ENCODE data around the gene SELENOK. TPM values are rescaled to one million over a fixed set of nuclear protein-coding genes. Genes with fewer than 3 reads are reported as not detected.

SELENOK gene
- polyA plus RNA-seq, 1 donor from 2014 or later: 136 TPM

GRCh38 chr3:53845881-53846133 lies 45.9 kb downstream of the SELENOK start:
- Histone ChIP-seq H3K4me2 (ENCODE audit: low read length) (peak overlapping the region; percentile 51), H3K79me2 (replicated peaks; ENCODE audit: insufficient read depth, low read length) (no peaks in the 10 kb centered on the region), H3K9me2 (ENCODE audit: insufficient read depth, low read length) (no peaks in the 10 kb centered on the region), H3K36me3 (ENCODE audit: insufficient read depth, low read length) (no peaks in the 10 kb centered on the region), H3F3A (ENCODE audit: insufficient read depth, low read length, poor library complexity, severe bottlenecking) (no peaks in the 10 kb centered on the region), H3K9me3 (ENCODE audit: low read length) (no peaks in the 10 kb centered on the region), H3K27me3 (ENCODE audit: insufficient read depth, low read depth, low read length) (peaks cover 34% of the 10 kb centered on the region), H2AFZ (ENCODE audit: low read depth, low read length) (no peak overlapping the region), H3K9ac (ENCODE audit: low read length) (peak overlapping the region; percentile 50), H3K4me3 (ENCODE audit: low read length) (peak overlapping the region; percentile 70), H4K20me1 (ENCODE audit: insufficient read depth) (no peaks in the 10 kb centered on the region), H3K27ac (ENCODE audit: low read length) (no peak overlapping the region)
- TF ChIP-seq EP300 (conservative IDR thresholded peaks at IDR 0.05; ENCODE audit: poor library complexity, severe bottlenecking): no peak
- TF ChIP-seq CTCF (IDR thresholded peaks at IDR 0.05; ENCODE audit: poor library complexity, severe bottlenecking): no peak
- TF ChIP-seq SMC3 (conservative IDR thresholded peaks at IDR 0.05; ENCODE audit: poor library complexity): no peak
- TF ChIP-seq POLR2AphosphoS5 (IDR thresholded peaks at IDR 0.05): no peak
- no peak for TF ChIP-seq TAF1 (IDR thresholded peaks at IDR 0.05; ENCODE audit: low read depth)
- TF ChIP-seq REST (IDR thresholded peaks at IDR 0.05; ENCODE audit: borderline replicate concordance): no peak
- TF ChIP-seq RAD21 (conservative IDR thresholded peaks at IDR 0.05): no peak
- no peak for TF ChIP-seq MXI1 (conservative IDR thresholded peaks at IDR 0.05; ENCODE audit: poor library complexity, severe bottlenecking)
- no peak for TF ChIP-seq EZH2 (IDR thresholded peaks at IDR 0.05; ENCODE audit: borderline replicate concordance, insufficient read depth, low read length, poor library complexity, severe bottlenecking)

GRCh38 chr3:53845103-53845880 lies 46.4 kb downstream of the SELENOK start:
- Histone ChIP-seq H4K20me1 (ENCODE audit: insufficient read depth) (no peaks in the 10 kb centered on the region), H3K9me2 (ENCODE audit: insufficient read depth, low read length) (no peaks in the 10 kb centered on the region), H3K4me3 (ENCODE audit: low read length) (peak overlapping the region; percentile 70), H3F3A (ENCODE audit: insufficient read depth, low read length, poor library complexity, severe bottlenecking) (no peaks in the 10 kb centered on the region), H3K27ac (ENCODE audit: low read length) (no peak overlapping the region), H3K27me3 (ENCODE audit: insufficient read depth, low read depth, low read length) (peaks cover 34% of the 10 kb centered on the region), H3K36me3 (ENCODE audit: insufficient read depth, low read length) (no peaks in the 10 kb centered on the region), H3K9me3 (ENCODE audit: low read length) (no peaks in the 10 kb centered on the region), H3K4me2 (ENCODE audit: low read length) (peak overlapping the region; percentile 51), H2AFZ (ENCODE audit: low read depth, low read length) (no peak overlapping the region), H3K9ac (ENCODE audit: low read length) (peak overlapping the region; percentile 50), H3K79me2 (replicated peaks; ENCODE audit: insufficient read depth, low read length) (no peaks in the 10 kb centered on the region)
- TF ChIP-seq EZH2 (IDR thresholded peaks at IDR 0.05; ENCODE audit: borderline replicate concordance, insufficient read depth, low read length, poor library complexity, severe bottlenecking): no peak
- peak; percentile 31 for TF ChIP-seq CTCF (IDR thresholded peaks at IDR 0.05; ENCODE audit: poor library complexity, severe bottlenecking)
- no peak for TF ChIP-seq MXI1 (conservative IDR thresholded peaks at IDR 0.05; ENCODE audit: poor library complexity, severe bottlenecking)
- TF ChIP-seq POLR2AphosphoS5 (IDR thresholded peaks at IDR 0.05): no peak
- no peak for TF ChIP-seq RAD21 (conservative IDR thresholded peaks at IDR 0.05)
- TF ChIP-seq REST (IDR thresholded peaks at IDR 0.05; ENCODE audit: borderline replicate concordance): no peak
